K562 (cell line): ENCODE measurements around the gene NOP16. TPM values are rescaled to one million over a fixed set of nuclear protein-coding genes. Genes with fewer than 3 reads are reported as not detected.

Experiments
- BCLAF1 ChIP-seq, 2 experiments: fragments of 450-650 bp in 1 of 2; IDR thresholded peaks; 2 replicates each; pipeline ENCODE4 v1.6.1; 2011 to 2017; ENCODE audit warnings: low read depth in 2 of 2, antibody characterized with exemption in 1 of 2, borderline replicate concordance in 1 of 2, low read length in 1 of 2, mild to moderate bottlenecking in 1 of 2, mixed read lengths in 1 of 2; ENCODE audit not compliant: control insufficient read depth in 1 of 2
- DEAF1 ChIP-seq: fragments of 450-650 bp; formaldehyde crosslinking; IDR thresholded peaks from 2 replicates; pipeline ENCODE4 v1.4.0; 2020; ENCODE audit warnings: mild to moderate bottlenecking, moderate library complexity
- HMGN3 ChIP-seq: IDR thresholded peaks from 2 replicates; pipeline ENCODE4 v1.6.1; 2011; ENCODE audit warnings: borderline replicate concordance, low read depth, mild to moderate bottlenecking, mixed read lengths, low read length; ENCODE audit not compliant: insufficient read length; ENCODE audit errors: extremely low read depth
- NRF1 ChIP-seq, 2 experiments: fragments of 450-650 bp; IDR thresholded peaks in 1 of 2; conservative IDR thresholded peaks in 1 of 2; 2 replicates each; pipeline ENCODE4 v1.6.1; 2014; ENCODE audit warnings: mild to moderate bottlenecking in 2 of 2
- RREB1 ChIP-seq: fragments of 250-450 bp; sonication (Bioruptor Pico); IDR thresholded peaks from 2 replicates; pipeline ENCODE4 v1.4.0; 2020
- STAG1 ChIP-seq: sonication (generic); formaldehyde crosslinking; IDR thresholded peaks from 2 replicates; pipeline ENCODE4 v1.5.0; 2020; ENCODE audit warnings: missing genetic modification reagents, borderline replicate concordance
- THRA ChIP-seq: fragments of 450-650 bp; IDR thresholded peaks from 2 replicates; pipeline ENCODE4 v1.6.1; 2017; ENCODE audit warnings: mild to moderate bottlenecking, moderate library complexity
- ZBTB33 ChIP-seq: sonication (generic); formaldehyde crosslinking; IDR thresholded peaks from 2 replicates; pipeline ENCODE4 v1.8.1; 2023; ENCODE audit warnings: mild to moderate bottlenecking, missing genetic modification reagents
- ZNF589 ChIP-seq: fragments of 200-800 bp; sonication (Bioruptor generic); IDR thresholded peaks from 2 replicates; pipeline ENCODE4 v1.6.1; 2016; ENCODE audit warnings: low read depth, missing genetic modification characterization, missing compliant biosample characterization
- polyA plus RNA-seq, 8 experiments: library from polyadenylated mRNA; depleted of rRNA in 4 of 8; stranded (reverse) in 5 of 8; unstranded in 3 of 8; fragments of >200 nt; fragmentation: Nextera tagmentation in 2 of 8; fragmentation: Illumina TruSeq in 1 of 8; extraction: Ambion mirVana in 2 of 8; extraction: Trizol in 1 of 8; gene quantifications; 2 replicates each; pipeline versions ENCODE4 v1.2.1 to v1.2.3, GENCODE V29; 2011 to 2014; ENCODE audit warnings: inconsistent platforms in 1 of 8, missing spikeins in 1 of 8
- total RNA-seq, 7 experiments: library from RNA; depleted of rRNA in 6 of 7; stranded (reverse); fragments of >200 nt in 6 of 7; fragmentation: Illumina TruSeq in 2 of 7; extraction: Trizol in 2 of 7; gene quantifications; 2 replicates each; pipeline versions ENCODE4 v1.2.1 to v1.2.3, GENCODE V29; 2011 to 2021; ENCODE audit warnings: low replicate concordance in 1 of 7

Gene NOP16
- total and polyA plus RNA-seq, 9 of the 15 experiments (the other 6 are each of a cell fraction or from before 2014, with no cell fraction given) = 92.5 to 342 (median 148) TPM

GRCh38 chr5:176415952-176416924 is 27.8 kb upstream of the NOP16 start, which contains the start of gene CLTB (continued):
- peak; percentile 70 for TF ChIP-seq DEAF1 (CRISPR knock-in tag)
- peak; percentile 81 for TF ChIP-seq HMGN3
- TF ChIP-seq THRA = no peak
- peak; percentile 83; the same call in 1 of the 2 replicates for TF ChIP-seq RREB1
- TF ChIP-seq BCLAF1 (IDR thresholded peaks at IDR 0.05; ENCODE audit: borderline replicate concordance in 1 of 2, control insufficient read depth in 1 of 2, low read depth in 2 of 2, low read length in 1 of 2) = no peak; a peak in 1 of 4 replicates
- peak; percentile 69 for TF ChIP-seq STAG1 (CRISPR knock-in tag)
- TF ChIP-seq ZBTB33 (CRISPR knock-in tag) = peak; percentile 70
- peak; percentile 47; the same call in 1 of the 2 replicates for TF ChIP-seq ZNF589 (CRISPR knock-in tag)
- TF ChIP-seq NRF1 (conservative IDR thresholded peaks at IDR 0.05 in 1 of 2, IDR thresholded peaks at IDR 0.05 in 1 of 2) = peak in 1 of 2 experiments; percentile 56; a peak in 2 of 4 replicates
